IPS-20b (cell line): ENCODE data around the gene IGBP1.
"Not testable (repeated sequence)": the region's sequence is repeated elsewhere in the genome, so short reads cannot be mapped to it uniquely, and the experiment has no call there.

Source experiments
- H3K27ac ChIP-seq: one replicate; pipeline ENCODE4 v1.5.1; 2013; ENCODE audit warnings: low read length
- H3K27me3 ChIP-seq: 2 replicates; pipeline ENCODE4 v1.6.1; 2013; ENCODE audit warnings: mild to moderate bottlenecking, low read length, inconsistent platforms; ENCODE audit not compliant: insufficient read depth
- H3K36me3 ChIP-seq: 2 replicates; pipeline ENCODE4 v1.6.1; 2013; ENCODE audit warnings: low read depth, mild to moderate bottlenecking, inconsistent platforms, low read length, moderate library complexity; ENCODE audit not compliant: insufficient read depth
- H3K4me1 ChIP-seq: 2 replicates; pipeline ENCODE4 v1.6.1; 2013; ENCODE audit warnings: mild to moderate bottlenecking, control low read depth, inconsistent platforms, low read length, moderate library complexity; ENCODE audit not compliant: insufficient read depth
- H3K4me3 ChIP-seq: 2 replicates; pipeline ENCODE4 v1.5.1; 2013; ENCODE audit warnings: mild to moderate bottlenecking, low read length, inconsistent platforms
- H3K9ac ChIP-seq: 2 replicates; pipeline ENCODE4 v1.6.1; 2013; ENCODE audit warnings: low read depth, mild to moderate bottlenecking, inconsistent platforms, low read length, moderate library complexity
- H3K9me3 ChIP-seq: 2 replicates; pipeline ENCODE4 v1.6.1; 2013; ENCODE audit warnings: mild to moderate bottlenecking, low read depth, low read length, inconsistent platforms; ENCODE audit not compliant: insufficient read depth

IGBP1 gene

DNA sequence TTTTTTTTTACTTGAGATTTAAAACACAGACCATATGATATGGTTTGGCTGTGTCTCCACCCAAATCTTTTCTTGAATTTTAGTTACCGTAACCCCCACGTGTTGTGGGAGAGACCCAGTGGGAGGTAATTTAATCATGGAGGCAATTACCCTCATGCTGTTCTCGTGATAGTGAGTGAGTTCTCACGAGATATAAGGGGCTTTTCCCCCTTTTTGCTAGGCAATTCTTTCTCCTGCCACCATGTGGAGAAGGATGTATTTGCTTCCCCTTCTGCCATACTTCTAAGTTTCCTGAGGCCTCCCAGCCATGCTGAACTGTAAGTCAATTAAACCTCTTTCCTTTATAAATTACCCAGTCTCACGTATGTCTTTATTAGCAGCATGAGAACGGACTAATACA lies 76.3 kb downstream of the IGBP1 start:
- not testable (repeated sequence) for H3K4me3 ChIP-seq, H3K4me1 ChIP-seq, H3K27ac ChIP-seq, H3K36me3 ChIP-seq, H3K27me3 ChIP-seq, H3K9me3 ChIP-seq, H3K9ac ChIP-seq
